Neural cell (in vitro differentiated cells): ENCODE data around the gene ATOH1. TPM values are rescaled to one million over a fixed set of nuclear protein-coding genes. Genes with fewer than 3 reads are reported as not detected.

Source experiments
- H2AFZ ChIP-seq: fragments of 200-600, 300-800 bp; sonication (generic), shearing (Covaris generic); 2 replicates; pipeline ENCODE4 v1.6.0; 2014; ENCODE audit warnings: low read depth, mild to moderate bottlenecking, antibody characterized with exemption, low read length, moderate library complexity
- H3F3A ChIP-seq: fragments of 200-600 bp; shearing (Covaris generic); 2 replicates; pipeline ENCODE4 v1.6.1; 2016; ENCODE audit warnings: mild to moderate bottlenecking, moderate library complexity, mixed read lengths, antibody characterized with exemption, low read length; ENCODE audit not compliant: insufficient read depth, poor library complexity, severe bottlenecking
- H3K27ac ChIP-seq: fragments of 200-600, 300-800 bp; sonication (generic), shearing (Covaris generic); 2 replicates; pipeline ENCODE4 v1.5.1; 2014; ENCODE audit warnings: mild to moderate bottlenecking, low read length, moderate library complexity
- H3K27me3 ChIP-seq: fragments of 300-800, 200-600 bp; sonication (generic), shearing (Covaris generic); 2 replicates; pipeline ENCODE4 v1.6.0; 2014; ENCODE audit warnings: mild to moderate bottlenecking, low read depth, low read length, moderate library complexity; ENCODE audit not compliant: insufficient read depth
- H3K36me3 ChIP-seq: fragments of 300-800, 200-600 bp; sonication (generic), shearing (Covaris generic); 2 replicates; pipeline ENCODE4 v1.5.1; 2014; ENCODE audit warnings: mild to moderate bottlenecking, antibody characterized with exemption, low read length, moderate library complexity; ENCODE audit not compliant: insufficient read depth
- H3K4me2 ChIP-seq: fragments of 300-800, 200-600 bp; sonication (generic), shearing (Covaris generic); 2 replicates; pipeline ENCODE4 v1.6.0; 2014; ENCODE audit warnings: mild to moderate bottlenecking, low read length
- H3K4me3 ChIP-seq: fragments of 300-800, 200-600 bp; sonication (generic), shearing (Covaris generic); 2 replicates; pipeline ENCODE4 v1.5.1; 2014; ENCODE audit warnings: mild to moderate bottlenecking, low read length, moderate library complexity
- H3K79me2 ChIP-seq: fragments of 200-600 bp; shearing (Covaris generic); replicated peaks from 2 replicates; pipeline ENCODE4 v1.6.0; 2014; ENCODE audit warnings: mild to moderate bottlenecking, low read length, moderate library complexity; ENCODE audit not compliant: insufficient read depth
- H3K9ac ChIP-seq: fragments of 300-800, 200-600 bp; sonication (generic), shearing (Covaris generic); 2 replicates; pipeline ENCODE4 v1.6.1; 2016; ENCODE audit warnings: mild to moderate bottlenecking, low read length, mixed read lengths
- H3K9me2 ChIP-seq: fragments of 200-600 bp; shearing (Covaris generic); 2 replicates; pipeline ENCODE4 v1.6.1; 2016; ENCODE audit warnings: mild to moderate bottlenecking, low read length, mixed read lengths; ENCODE audit not compliant: insufficient read depth
- H3K9me3 ChIP-seq: fragments of 200-600, 300-800 bp; sonication (generic), shearing (Covaris generic); 2 replicates; pipeline ENCODE4 v1.6.1; 2016; ENCODE audit warnings: mild to moderate bottlenecking, mixed run types, low read length, moderate library complexity, mixed read lengths
- H4K20me1 ChIP-seq: fragments of 200-600 bp; shearing (Covaris generic); 2 replicates; pipeline ENCODE4 v1.6.1; 2016; ENCODE audit warnings: mild to moderate bottlenecking, mixed run types; ENCODE audit not compliant: insufficient read depth
- CTCF ChIP-seq: fragments of 450-650 bp; IDR thresholded peaks from 2 replicates; pipeline ENCODE4 v1.5.1; 2014; ENCODE audit warnings: antibody characterized with exemption, mild to moderate bottlenecking, moderate library complexity; ENCODE audit not compliant: poor library complexity, severe bottlenecking
- EP300 ChIP-seq: fragments of 450-650 bp; conservative IDR thresholded peaks from 2 replicates; pipeline ENCODE4 v1.6.1; 2014; ENCODE audit warnings: antibody characterized with exemption, mild to moderate bottlenecking, moderate library complexity; ENCODE audit not compliant: poor library complexity, severe bottlenecking
- EZH2 ChIP-seq: fragments of 200-600, 300-800 bp; shearing (Covaris generic), sonication (generic); IDR thresholded peaks from 2 replicates; pipeline ENCODE4 v1.6.1; 2014; ENCODE audit warnings: antibody characterized with exemption, low read length, borderline replicate concordance, mild to moderate bottlenecking; ENCODE audit not compliant: insufficient read depth, poor library complexity, severe bottlenecking
- MXI1 ChIP-seq: fragments of 450-650 bp; conservative IDR thresholded peaks from 2 replicates; pipeline ENCODE4 v1.6.1; 2014; ENCODE audit warnings: antibody characterized with exemption, mild to moderate bottlenecking; ENCODE audit not compliant: poor library complexity, severe bottlenecking
- POLR2AphosphoS5 ChIP-seq: IDR thresholded peaks from 2 replicates; pipeline ENCODE4 v1.6.1; 2012
- RAD21 ChIP-seq: fragments of 450-650 bp; conservative IDR thresholded peaks from 2 replicates; pipeline ENCODE4 v1.6.1; 2014; ENCODE audit warnings: antibody characterized with exemption, mild to moderate bottlenecking, moderate library complexity
- SMC3 ChIP-seq: fragments of 450-650 bp; conservative IDR thresholded peaks from 2 replicates; pipeline ENCODE4 v1.6.1; 2014; ENCODE audit warnings: antibody characterized with exemption, mild to moderate bottlenecking, moderate library complexity; ENCODE audit not compliant: poor library complexity
- TAF1 ChIP-seq: IDR thresholded peaks from 2 replicates; pipeline ENCODE4 v1.6.1; 2012; ENCODE audit warnings: low read depth
- polyA plus RNA-seq: library from polyadenylated mRNA; depleted of rRNA; stranded (reverse); fragments of >200 nt; gene quantifications from 2 replicates; pipeline ENCODE4 v1.2.3, GENCODE V29; 2014
- TF ChIP-seq, protein P1 (sequence below): IDR thresholded peaks from 2 replicates; pipeline ENCODE4 v1.6.1; 2012; ENCODE audit warnings: borderline replicate concordance

Gene ATOH1
- polyA plus RNA-seq, 1 donor from 2014 or later = 0.22 TPM

- no peaks in the 10 kb centered on the region for H3K9me3 ChIP-seq
- no peaks in the 10 kb centered on the region for H3F3A ChIP-seq
- H3K4me2 ChIP-seq = no peak overlapping the region
- no peaks in the 10 kb centered on the region for H3K27me3 ChIP-seq
- H3K79me2 ChIP-seq = no peaks in the 10 kb centered on the region
- no peak overlapping the region for H3K4me3 ChIP-seq
- H3K9ac ChIP-seq = no peak overlapping the region
- no peak overlapping the region for H2AFZ ChIP-seq
- no peaks in the 10 kb centered on the region for H4K20me1 ChIP-seq
- TF ChIP-seq RAD21 = no peak
- no peak for TF ChIP-seq SMC3
- H3K27ac ChIP-seq = no peak overlapping the region
- H3K36me3 ChIP-seq = no peaks in the 10 kb centered on the region
- no peaks in the 10 kb centered on the region for H3K9me2 ChIP-seq
These were observed 42.4 kb upstream of the ATOH1 start for GRCh38 chr4:93786149-93786548.

DNA sequence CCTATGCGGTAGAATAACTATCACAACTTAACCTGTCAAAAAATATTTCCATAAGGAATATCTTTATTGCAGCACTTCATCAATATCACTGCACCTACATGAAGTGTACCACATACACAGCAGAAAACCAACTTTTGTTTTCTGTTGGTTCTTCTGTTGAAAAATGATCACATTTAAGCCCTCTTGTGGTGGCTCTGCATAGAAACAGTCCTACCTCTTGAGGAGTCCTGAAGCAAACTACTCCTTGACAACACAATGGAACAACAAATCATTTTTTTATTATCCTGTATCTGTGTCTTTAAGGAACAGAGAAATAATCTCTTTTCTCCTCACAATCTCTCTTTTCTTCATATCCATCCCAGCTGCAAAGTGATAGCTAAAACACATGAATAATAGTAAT lies 39.8 kb upstream of the ATOH1 start:
- H4K20me1 ChIP-seq = no peaks in the 10 kb centered on the region
- no peak overlapping the region for H3K9ac ChIP-seq
- H3K9me2 ChIP-seq = no peaks in the 10 kb centered on the region
- no peak for TF ChIP-seq POLR2AphosphoS5
- TF ChIP-seq MXI1 = no peak
- no peak for TF ChIP-seq EZH2
- TF ChIP-seq, protein P1, sequence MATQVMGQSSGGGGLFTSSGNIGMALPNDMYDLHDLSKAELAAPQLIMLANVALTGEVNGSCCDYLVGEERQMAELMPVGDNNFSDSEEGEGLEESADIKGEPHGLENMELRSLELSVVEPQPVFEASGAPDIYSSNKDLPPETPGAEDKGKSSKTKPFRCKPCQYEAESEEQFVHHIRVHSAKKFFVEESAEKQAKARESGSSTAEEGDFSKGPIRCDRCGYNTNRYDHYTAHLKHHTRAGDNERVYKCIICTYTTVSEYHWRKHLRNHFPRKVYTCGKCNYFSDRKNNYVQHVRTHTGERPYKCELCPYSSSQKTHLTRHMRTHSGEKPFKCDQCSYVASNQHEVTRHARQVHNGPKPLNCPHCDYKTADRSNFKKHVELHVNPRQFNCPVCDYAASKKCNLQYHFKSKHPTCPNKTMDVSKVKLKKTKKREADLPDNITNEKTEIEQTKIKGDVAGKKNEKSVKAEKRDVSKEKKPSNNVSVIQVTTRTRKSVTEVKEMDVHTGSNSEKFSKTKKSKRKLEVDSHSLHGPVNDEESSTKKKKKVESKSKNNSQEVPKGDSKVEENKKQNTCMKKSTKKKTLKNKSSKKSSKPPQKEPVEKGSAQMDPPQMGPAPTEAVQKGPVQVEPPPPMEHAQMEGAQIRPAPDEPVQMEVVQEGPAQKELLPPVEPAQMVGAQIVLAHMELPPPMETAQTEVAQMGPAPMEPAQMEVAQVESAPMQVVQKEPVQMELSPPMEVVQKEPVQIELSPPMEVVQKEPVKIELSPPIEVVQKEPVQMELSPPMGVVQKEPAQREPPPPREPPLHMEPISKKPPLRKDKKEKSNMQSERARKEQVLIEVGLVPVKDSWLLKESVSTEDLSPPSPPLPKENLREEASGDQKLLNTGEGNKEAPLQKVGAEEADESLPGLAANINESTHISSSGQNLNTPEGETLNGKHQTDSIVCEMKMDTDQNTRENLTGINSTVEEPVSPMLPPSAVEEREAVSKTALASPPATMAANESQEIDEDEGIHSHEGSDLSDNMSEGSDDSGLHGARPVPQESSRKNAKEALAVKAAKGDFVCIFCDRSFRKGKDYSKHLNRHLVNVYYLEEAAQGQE = no peak
- peak; percentile 74 for TF ChIP-seq SMC3
- TF ChIP-seq RAD21 = peak; percentile 63
- TF ChIP-seq CTCF = peak; percentile 64
- no peak for TF ChIP-seq TAF1
- no peak for TF ChIP-seq EP300
- no peak overlapping the region for H3K4me3 ChIP-seq
- no peaks in the 10 kb centered on the region for H3K79me2 ChIP-seq
- no peak overlapping the region for H3K4me2 ChIP-seq
- no peak overlapping the region for H3K27ac ChIP-seq
- no peaks in the 10 kb centered on the region for H3K36me3 ChIP-seq
- no peak overlapping the region for H2AFZ ChIP-seq
- H3K27me3 ChIP-seq = no peaks in the 10 kb centered on the region
- H3K9me3 ChIP-seq = no peaks in the 10 kb centered on the region
- H3F3A ChIP-seq = no peaks in the 10 kb centered on the region

GRCh38 chr4:93791570-93792195 lies 36.9 kb upstream of the ATOH1 start:
- Histone ChIP-seq H3K27me3 (no peaks in the 10 kb centered on the region), H3K9me2 (no peaks in the 10 kb centered on the region), H3F3A (no peaks in the 10 kb centered on the region)

More at GRCh38 chr4:93791570-93792195, 36.9 kb upstream of the ATOH1 start:
- Histone ChIP-seq H3K79me2 (no peaks in the 10 kb centered on the region), H2AFZ (no peak overlapping the region), H3K4me3 (no peak overlapping the region), H3K4me2 (no peak overlapping the region), H3K9ac (no peak overlapping the region), H3K9me3 (no peaks in the 10 kb centered on the region), H3K27ac (no peak overlapping the region), H3K36me3 (no peaks in the 10 kb centered on the region), H4K20me1 (no peaks in the 10 kb centered on the region)
- no peak for TF ChIP-seq EZH2
- peak; percentile 90 for TF ChIP-seq SMC3
- TF ChIP-seq POLR2AphosphoS5 = no peak
- no peak for TF ChIP-seq EP300
- no peak for TF ChIP-seq TAF1
- no peak for TF ChIP-seq MXI1
- TF ChIP-seq CTCF = peak; percentile 86
- peak; percentile 92 for TF ChIP-seq RAD21
- TF ChIP-seq, protein P1 = no peak
